Panc1 (cell line): ENCODE measurements around the gene RAB39A. TPM values are rescaled to one million over a fixed set of nuclear protein-coding genes. Genes with fewer than 3 reads are reported as not detected.
"Not testable (repeated sequence)": the region's sequence is repeated elsewhere in the genome, so short reads cannot be mapped to it uniquely, and the experiment has no call there.

Source experiments
- ATAC-seq: fragments of 200-7000 bp; cut with Tn5 transposase; 2 replicates; pipeline ENCODE4 v1.9.1; 2020; ENCODE audit warnings: mild to moderate bottlenecking, moderate library complexity
- BruUV-seq: library from RNA; stranded (reverse); fragments of 400-500 nt; replicated peaks from 2 replicates; lab custom pipeline; 2021; lab: Mats Ljungman, UMichigan
- CTCF ChIA-PET: fragments of 300-600 bp; sonication (Branson Sonifier 250); formaldehyde crosslinking; loops from one replicate; lab custom pipeline; 2022; ENCODE audit warnings: antibody characterized with exemption; lab: Charles Lee
- POLR2A ChIA-PET: fragments of 300-600 bp; sonication (Branson Sonifier 250); formaldehyde crosslinking; loops from one replicate; lab custom pipeline; 2022; ENCODE audit warnings: antibody characterized with exemption; lab: Charles Lee
- DNase-seq: peaks from one replicate; pipeline ENCODE4 v3.0.0-alpha.2; 2010; ENCODE audit warnings: low read depth, low spot score
- H3K27ac ChIP-seq: 2 replicates; pipeline ENCODE4 v1.5.1; 2011; ENCODE audit warnings: mild to moderate bottlenecking, low read length, inconsistent platforms
- H3K27me3 ChIP-seq: fragments of 200-500 bp; sonication (Bioruptor generic); 2 replicates; pipeline ENCODE4 v1.6.0; 2014; ENCODE audit warnings: low read length, inconsistent platforms; ENCODE audit not compliant: control insufficient read depth, insufficient read depth
- H3K36me3 ChIP-seq: fragments of 200-500 bp; sonication (Bioruptor generic); 2 replicates; pipeline ENCODE4 v1.5.1; 2014; ENCODE audit warnings: inconsistent platforms, mild to moderate bottlenecking, low read length, moderate library complexity; ENCODE audit not compliant: control insufficient read depth, insufficient read depth
- H3K4me1 ChIP-seq: 2 replicates; pipeline ENCODE4 v1.5.1; 2011; ENCODE audit warnings: inconsistent platforms, mild to moderate bottlenecking, low read length, moderate library complexity; ENCODE audit not compliant: control insufficient read depth, insufficient read depth
- H3K4me3 ChIP-seq, 2 experiments: 2 replicates each; pipeline ENCODE4 v1.5.1; 2011 to 2012; ENCODE audit warnings: low read depth in 2 of 2, low read length in 2 of 2, mild to moderate bottlenecking in 2 of 2, inconsistent platforms in 1 of 2, moderate library complexity in 1 of 2
- H3K9me3 ChIP-seq: fragments of 200-500 bp; sonication (Bioruptor generic); 2 replicates; pipeline ENCODE4 v1.5.1; 2014; ENCODE audit warnings: low read depth, mild to moderate bottlenecking, inconsistent platforms, low read length, moderate library complexity; ENCODE audit not compliant: control insufficient read depth, insufficient read depth
- POLR2AphosphoS5 ChIP-seq: IDR thresholded peaks from 2 replicates; pipeline ENCODE4 v1.6.1; 2012; ENCODE audit warnings: mild to moderate bottlenecking, low read depth, low read length, moderate library complexity
- SIN3A ChIP-seq: IDR thresholded peaks from 2 replicates; pipeline ENCODE4 v1.6.1; 2012; ENCODE audit warnings: low read depth, mild to moderate bottlenecking, low read length, moderate library complexity, borderline replicate concordance; ENCODE audit not compliant: insufficient read depth
- TCF7L2 ChIP-seq: IDR thresholded peaks from 2 replicates; pipeline ENCODE4 v1.6.1; 2011; ENCODE audit warnings: mild to moderate bottlenecking, low read depth, low read length, inconsistent platforms
- in situ Hi-C: cut with HindIII; loops from 2 replicates; pipeline ENCODE4 v1.10.0; 2016; ENCODE audit warnings: low sequenced_read_pairs, low pct_unique_long_range_greater_than_20kb
- intact Hi-C: fragments of 100-400 bp; cut with micrococcal nuclease; formaldehyde crosslinking; loops from one replicate; pipeline ENCODE4 v1.10.0; 2022; ENCODE audit not compliant: unreplicated experiment
- total RNA-seq: library from RNA; stranded (reverse); gene quantifications from one replicate; pipeline ENCODE4 v1.2.1, GENCODE V29; 2021; ENCODE audit not compliant: unreplicated experiment
- TF ChIP-seq, protein P1 (sequence below): fragments of 450-650 bp; IDR thresholded peaks from 2 replicates; pipeline ENCODE4 v1.5.1; 2017; ENCODE audit warnings: mild to moderate bottlenecking
- TF ChIP-seq, protein P2 (sequence below), 2 experiments: IDR thresholded peaks; 2 replicates each; pipeline ENCODE4 v1.6.1; 2011 to 2012; ENCODE audit warnings: low read depth in 2 of 2, control low read depth in 1 of 2, low read length in 1 of 2, mild to moderate bottlenecking in 1 of 2, moderate library complexity in 1 of 2; ENCODE audit not compliant: insufficient read depth in 1 of 2

RAB39A gene
- total RNA-seq, 1 experiment from 2014 or later, result 3.3 TPM

DNA sequence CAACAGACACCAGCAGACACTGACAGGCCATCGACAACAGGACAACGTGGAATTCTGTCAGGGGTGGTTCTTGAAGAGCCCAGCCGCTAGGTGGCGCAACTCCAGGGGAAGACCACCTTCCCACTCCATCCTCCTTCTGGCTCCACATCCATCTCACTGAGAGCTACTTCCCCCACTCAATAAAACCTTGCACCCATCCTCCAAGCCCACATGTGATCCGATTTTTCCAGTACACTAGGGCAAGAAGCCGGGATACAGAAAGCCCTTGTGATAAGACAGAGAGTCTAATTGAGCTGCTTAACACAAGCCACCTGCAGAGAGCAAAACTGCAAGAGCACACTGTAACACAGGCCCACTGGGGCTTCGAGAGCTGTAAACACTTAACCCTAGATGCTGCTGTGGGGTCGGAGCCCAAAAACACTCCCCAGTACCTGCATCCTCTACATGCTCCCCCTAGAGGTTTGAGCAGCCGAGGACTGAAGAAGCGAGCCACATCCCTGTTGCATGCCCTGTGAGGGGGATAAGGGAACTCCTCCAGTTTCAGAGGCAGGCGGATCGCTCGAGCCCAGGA lies 11.5 kb upstream of the RAB39A start:
- BruUV-seq, result no TSS peak
- peak; percentile 47 for DNase-seq
- Histone ChIP-seq H3K9me3 (no peaks in the 10 kb centered on the region), H3K4me3 (no peak overlapping the region), H3K27me3 (no peaks in the 10 kb centered on the region), H3K4me1 (no peaks in the 10 kb centered on the region), H3K27ac (no peak overlapping the region), H3K36me3 (no peaks in the 10 kb centered on the region)
- ATAC-seq, result peak; percentile 91
- intact Hi-C loops (no loop called here), in situ Hi-C loops (no loop called here)
- POLR2A ChIA-PET, result interaction anchor here (0.5 kb wide), 1 partner anchor 58 kb away, joined by 3 read pairs; no protein-coding TSS in a partner anchor
- no peak for TF ChIP-seq SIN3A
- TF ChIP-seq, protein P1, sequence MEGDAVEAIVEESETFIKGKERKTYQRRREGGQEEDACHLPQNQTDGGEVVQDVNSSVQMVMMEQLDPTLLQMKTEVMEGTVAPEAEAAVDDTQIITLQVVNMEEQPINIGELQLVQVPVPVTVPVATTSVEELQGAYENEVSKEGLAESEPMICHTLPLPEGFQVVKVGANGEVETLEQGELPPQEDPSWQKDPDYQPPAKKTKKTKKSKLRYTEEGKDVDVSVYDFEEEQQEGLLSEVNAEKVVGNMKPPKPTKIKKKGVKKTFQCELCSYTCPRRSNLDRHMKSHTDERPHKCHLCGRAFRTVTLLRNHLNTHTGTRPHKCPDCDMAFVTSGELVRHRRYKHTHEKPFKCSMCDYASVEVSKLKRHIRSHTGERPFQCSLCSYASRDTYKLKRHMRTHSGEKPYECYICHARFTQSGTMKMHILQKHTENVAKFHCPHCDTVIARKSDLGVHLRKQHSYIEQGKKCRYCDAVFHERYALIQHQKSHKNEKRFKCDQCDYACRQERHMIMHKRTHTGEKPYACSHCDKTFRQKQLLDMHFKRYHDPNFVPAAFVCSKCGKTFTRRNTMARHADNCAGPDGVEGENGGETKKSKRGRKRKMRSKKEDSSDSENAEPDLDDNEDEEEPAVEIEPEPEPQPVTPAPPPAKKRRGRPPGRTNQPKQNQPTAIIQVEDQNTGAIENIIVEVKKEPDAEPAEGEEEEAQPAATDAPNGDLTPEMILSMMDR, result peak; percentile 99
- CTCF ChIA-PET, result interaction anchor here (0.6 to 0.7 kb wide), 2 partner anchors 18 to 53 kb away, joined by 3 to 4 read pairs; no protein-coding TSS in a partner anchor

DNA sequence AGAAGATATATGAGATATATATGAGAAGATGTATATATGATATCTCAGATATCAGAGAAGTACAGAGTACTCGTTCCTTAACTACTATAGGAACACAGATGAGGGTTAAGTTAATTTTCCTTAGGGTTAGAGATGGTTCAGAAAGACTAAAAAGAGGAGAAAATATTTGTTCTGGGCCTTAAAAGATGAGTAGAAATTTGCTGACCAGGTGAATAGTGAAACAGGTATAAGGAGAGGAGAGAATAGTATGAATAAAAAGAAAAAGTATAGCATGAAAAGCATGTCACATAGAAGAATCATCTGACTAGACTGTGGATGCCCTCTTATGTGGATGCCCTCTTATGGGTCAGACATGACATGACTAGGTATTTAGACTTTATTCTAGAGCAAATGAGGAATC lies 6.3 kb upstream of the RAB39A start:
- TF ChIP-seq, protein P1, result no peak
- TF ChIP-seq TCF7L2, result no peak
- no peak for TF ChIP-seq SIN3A
- TF ChIP-seq, protein P2, sequence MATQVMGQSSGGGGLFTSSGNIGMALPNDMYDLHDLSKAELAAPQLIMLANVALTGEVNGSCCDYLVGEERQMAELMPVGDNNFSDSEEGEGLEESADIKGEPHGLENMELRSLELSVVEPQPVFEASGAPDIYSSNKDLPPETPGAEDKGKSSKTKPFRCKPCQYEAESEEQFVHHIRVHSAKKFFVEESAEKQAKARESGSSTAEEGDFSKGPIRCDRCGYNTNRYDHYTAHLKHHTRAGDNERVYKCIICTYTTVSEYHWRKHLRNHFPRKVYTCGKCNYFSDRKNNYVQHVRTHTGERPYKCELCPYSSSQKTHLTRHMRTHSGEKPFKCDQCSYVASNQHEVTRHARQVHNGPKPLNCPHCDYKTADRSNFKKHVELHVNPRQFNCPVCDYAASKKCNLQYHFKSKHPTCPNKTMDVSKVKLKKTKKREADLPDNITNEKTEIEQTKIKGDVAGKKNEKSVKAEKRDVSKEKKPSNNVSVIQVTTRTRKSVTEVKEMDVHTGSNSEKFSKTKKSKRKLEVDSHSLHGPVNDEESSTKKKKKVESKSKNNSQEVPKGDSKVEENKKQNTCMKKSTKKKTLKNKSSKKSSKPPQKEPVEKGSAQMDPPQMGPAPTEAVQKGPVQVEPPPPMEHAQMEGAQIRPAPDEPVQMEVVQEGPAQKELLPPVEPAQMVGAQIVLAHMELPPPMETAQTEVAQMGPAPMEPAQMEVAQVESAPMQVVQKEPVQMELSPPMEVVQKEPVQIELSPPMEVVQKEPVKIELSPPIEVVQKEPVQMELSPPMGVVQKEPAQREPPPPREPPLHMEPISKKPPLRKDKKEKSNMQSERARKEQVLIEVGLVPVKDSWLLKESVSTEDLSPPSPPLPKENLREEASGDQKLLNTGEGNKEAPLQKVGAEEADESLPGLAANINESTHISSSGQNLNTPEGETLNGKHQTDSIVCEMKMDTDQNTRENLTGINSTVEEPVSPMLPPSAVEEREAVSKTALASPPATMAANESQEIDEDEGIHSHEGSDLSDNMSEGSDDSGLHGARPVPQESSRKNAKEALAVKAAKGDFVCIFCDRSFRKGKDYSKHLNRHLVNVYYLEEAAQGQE (IDR thresholded peaks at IDR 0.05; ENCODE audit: insufficient read depth in 1 of 2, low read depth in 2 of 2, low read length in 1 of 2), result no peak
- no peak for TF ChIP-seq POLR2AphosphoS5
- no peaks in the 10 kb centered on the region for H3K9me3 ChIP-seq
- in situ Hi-C loops (no loop called here), intact Hi-C loops (no loop called here)
- no peak for ATAC-seq
- POLR2A ChIA-PET, result no interaction called here
- CTCF ChIA-PET, result interaction anchor here (0.5 to 0.7 kb wide), 2 partner anchors 30 to 249 kb away, joined by 3 to 5 read pairs; no protein-coding TSS in a partner anchor
- no peak overlapping the region for H3K27ac ChIP-seq
- peaks cover 6% of the 10 kb centered on the region for H3K27me3 ChIP-seq
- BruUV-seq, result no TSS peak
- H3K4me3 ChIP-seq, result no peak overlapping the region
- no peaks in the 10 kb centered on the region for H3K36me3 ChIP-seq
- no peaks in the 10 kb centered on the region for H3K4me1 ChIP-seq
- no peak for DNase-seq

DNA sequence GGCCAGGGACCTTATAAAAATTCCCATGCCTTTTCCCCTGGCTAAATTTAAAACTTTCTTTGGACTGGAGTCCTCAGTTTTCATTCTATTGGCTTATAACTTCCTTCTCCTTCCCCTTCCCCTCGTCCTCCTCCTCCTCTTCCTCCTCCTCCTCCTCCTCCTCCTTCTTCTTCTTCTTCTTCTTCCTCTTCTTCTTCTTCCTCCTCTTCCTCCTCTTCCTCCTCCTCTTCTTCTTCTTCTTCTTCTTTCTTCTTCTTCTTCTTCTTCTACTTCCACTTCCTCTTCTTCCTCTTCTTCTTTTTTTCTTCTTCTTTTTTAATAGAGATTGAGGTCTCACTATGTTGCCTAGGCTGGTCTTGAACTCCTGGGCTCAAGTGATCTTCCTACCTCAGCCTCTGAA lies 4.7 kb upstream of the RAB39A start:
- BruUV-seq, H3K27me3 ChIP-seq, in situ Hi-C loops, intact Hi-C loops, DNase-seq, H3K36me3 ChIP-seq, H3K27ac ChIP-seq, H3K4me3 ChIP-seq, ATAC-seq, H3K9me3 ChIP-seq, H3K4me1 ChIP-seq: not testable (repeated sequence)
- POLR2A ChIA-PET, result interaction anchor here (0.6 kb wide), 1 partner anchor 14 kb away, joined by 4 read pairs; no protein-coding TSS in a partner anchor
- CTCF ChIA-PET, result interaction anchor here (0.7 kb wide), 1 partner anchor 86 kb away, joined by 8 read pairs; no protein-coding TSS in a partner anchor
